GM19043 (cell line): ENCODE measurements around the gene TIGD4.

Source experiments
- ATAC-seq: cut with Tn5 transposase; IDR thresholded peaks from one replicate; pipeline ENCODE4 v1.9.1; 2021; ENCODE audit warnings: low read depth; ENCODE audit not compliant: unreplicated experiment

Gene TIGD4

DNA sequence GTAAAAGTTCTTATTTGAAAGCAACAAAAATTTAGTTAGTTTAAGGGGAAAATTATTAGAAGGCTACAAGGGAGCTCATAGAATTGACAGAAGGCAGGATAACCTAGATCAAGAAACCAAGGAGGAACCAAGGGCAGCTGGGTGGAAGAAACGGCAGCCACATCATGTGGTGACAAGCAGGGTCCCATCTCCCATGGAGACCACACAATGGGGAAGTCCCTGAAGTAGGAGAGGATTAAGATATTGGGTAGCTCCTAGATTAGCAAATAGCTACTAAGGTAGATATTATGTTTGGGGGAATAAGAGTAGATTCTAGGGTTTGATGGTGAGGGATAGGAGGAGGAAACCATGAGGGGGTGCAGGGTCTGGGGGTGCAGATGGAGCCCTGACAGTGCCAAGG, 51.7 kb downstream of the TIGD4 start:
- ATAC-seq: no peak

DNA sequence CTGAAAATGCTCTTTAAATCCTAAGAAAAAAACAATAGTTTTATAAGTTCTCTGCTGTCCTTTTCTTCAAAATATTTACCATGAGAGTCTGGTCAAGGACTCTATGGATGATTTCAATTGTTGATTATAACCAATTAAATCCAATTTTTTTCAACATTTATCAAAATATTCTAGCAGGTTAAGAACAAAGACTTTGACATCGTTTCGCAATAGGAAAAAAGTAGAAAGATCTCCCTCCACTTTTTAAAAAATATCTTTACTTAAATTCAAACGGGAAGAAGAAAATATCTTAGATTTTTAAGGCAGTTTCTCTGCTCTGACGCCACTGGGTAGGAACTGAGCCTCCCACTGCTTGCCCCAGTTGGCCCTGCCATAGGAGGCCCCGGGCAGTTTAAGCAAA, 55.0 kb downstream of the TIGD4 start:
- ATAC-seq: no peak

DNA sequence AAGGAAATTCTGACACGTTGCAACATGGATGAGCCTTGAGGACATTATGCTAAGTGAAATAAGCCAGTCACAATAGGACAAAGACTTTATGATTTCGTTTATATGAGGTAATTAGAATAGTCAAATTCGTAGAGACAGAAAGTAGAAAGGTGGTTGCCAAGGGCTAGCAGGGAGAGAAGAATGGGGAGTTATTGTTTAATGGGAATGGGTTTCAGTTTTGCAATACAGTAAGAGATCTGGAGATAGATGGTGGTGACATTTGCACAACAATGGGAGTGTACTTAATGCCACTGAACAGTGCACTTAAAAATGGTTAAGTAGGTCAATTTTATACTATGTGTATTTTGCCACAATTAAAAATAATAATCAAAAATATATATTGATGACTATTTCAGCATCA, 56.3 kb downstream of the TIGD4 start:
- no peak for ATAC-seq

DNA sequence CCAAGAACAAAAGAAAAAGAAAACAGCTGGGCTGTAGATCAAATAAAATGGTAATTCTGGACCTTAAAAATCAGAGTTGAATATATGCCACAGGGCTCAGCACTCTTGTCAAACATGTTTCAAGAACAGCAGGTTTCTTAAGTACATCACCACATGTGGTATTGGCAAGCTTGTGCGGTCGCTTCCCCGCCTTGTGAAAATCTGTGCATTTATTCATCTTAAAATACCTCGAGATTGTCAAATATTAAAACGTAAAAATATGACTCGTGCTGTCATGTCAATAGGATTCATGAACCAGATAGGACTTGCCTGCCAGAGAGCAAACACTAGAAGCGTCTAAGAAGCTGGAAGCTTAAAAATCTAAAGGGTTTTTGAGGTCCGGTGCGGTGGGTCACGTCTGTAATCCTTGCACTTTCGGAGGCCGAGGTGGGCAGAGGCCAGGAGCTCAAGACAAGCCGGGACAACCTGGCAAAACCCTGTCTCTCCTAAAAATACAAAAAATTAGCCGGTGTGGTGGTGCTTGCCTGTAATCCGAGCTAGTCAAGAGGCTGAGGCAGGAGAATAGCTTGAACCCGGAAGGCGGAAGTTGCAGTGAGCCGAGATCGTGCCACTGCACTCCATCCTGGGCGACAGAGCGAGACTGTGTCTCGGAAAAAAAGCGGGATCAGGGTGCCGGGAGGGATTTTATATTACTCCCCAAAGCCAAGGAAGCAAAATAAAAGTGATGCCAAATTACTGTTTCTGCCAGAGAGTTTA, 59.6 kb downstream of the TIGD4 start:
- no peak for ATAC-seq
